ENCODE results near the gene SLC4A3.
A peak's percentile ranks its signal among the peaks of the same experiment; 100 is the strongest.

The SLC4A3 gene

DNA sequence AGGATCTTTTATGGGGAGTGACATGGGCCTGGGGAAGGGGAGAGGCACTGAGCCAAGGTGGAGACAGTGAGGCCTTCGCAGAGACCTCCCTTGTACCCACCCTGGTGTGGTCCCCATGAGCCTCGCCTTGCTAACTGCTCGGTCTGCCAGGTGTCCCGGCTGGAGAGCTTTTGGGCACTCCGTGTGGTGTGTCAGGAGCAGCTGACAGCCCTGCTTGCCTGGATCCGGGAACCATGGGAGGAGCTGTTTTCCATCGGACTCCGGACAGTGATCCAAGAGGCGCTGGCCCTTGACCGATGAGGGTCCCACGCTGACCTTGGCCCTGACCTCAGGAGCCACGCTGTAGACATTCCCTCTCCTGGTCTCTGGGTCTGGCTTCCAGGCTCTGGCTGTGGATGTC lies 11.5 kb upstream of the SLC4A3 start:
- Histone ChIP-seq H3K36me3 (ENCODE audit: control insufficient read depth, insufficient read depth, low read length) (peaks cover 10% of the 10 kb centered on the region), H3K9me3 (ENCODE audit: control insufficient read depth, insufficient read depth, low read length) (no peaks in the 10 kb centered on the region), H3K27me3 (ENCODE audit: control insufficient read depth, insufficient read depth, low read length) (no peaks in the 10 kb centered on the region), H3K4me3 (ENCODE audit: low read depth, low read length) (no peak overlapping the region), H3K9ac (ENCODE audit: low read depth, low read length) (no peak overlapping the region), H3K4me1 (ENCODE audit: control insufficient read depth, insufficient read depth, low read length) (no peaks in the 10 kb centered on the region)

DNA sequence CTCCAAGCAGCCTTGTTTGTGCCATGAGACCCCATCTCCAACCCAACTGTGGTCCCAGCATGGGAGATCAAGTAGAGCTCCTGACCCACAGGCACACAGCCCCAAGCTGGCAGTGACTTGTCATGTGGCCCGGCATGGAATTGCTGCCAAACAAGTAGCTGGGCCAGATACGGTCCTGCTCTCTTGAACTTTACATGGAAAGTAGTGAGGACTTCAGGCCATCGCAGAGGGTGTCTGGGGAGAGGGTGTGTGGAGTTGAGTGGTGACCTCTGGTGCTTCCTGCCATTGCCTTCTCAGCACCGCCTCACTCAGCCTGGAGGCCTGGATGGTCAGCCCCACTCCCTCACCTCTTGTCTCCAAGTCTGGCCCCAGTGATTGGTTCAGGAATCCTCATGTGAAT lies 10.9 kb upstream of the SLC4A3 start:
- Histone ChIP-seq H3K36me3 (ENCODE audit: control insufficient read depth, insufficient read depth, low read length) (peaks cover 10% of the 10 kb centered on the region), H3K4me1 (ENCODE audit: control insufficient read depth, insufficient read depth, low read length) (no peaks in the 10 kb centered on the region)

DNA sequence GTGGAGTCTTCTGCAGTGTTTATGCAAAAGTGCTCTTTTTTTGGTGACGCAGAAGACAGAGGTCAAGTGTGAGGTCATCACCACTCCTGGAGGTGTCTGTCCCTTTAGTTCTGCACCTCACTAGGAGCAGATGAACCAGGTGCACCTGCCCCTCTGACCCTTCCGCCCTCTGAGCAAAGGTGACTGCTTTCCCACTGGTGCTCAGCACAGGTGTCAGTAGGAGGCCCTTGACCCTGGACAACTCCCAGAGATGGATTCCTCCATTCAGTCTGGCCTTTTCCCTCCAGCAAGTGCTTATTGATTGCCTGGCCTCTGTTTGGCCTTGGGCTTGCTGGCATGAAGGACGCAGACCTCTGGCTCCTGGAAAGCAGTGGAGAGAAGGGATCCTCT lies 8.7 kb upstream of the SLC4A3 start:
- no peak overlapping the region for H3K4me3 ChIP-seq (ENCODE audit: low read depth, low read length)
- no peaks in the 10 kb centered on the region for H3K9me3 ChIP-seq (ENCODE audit: control insufficient read depth, insufficient read depth, low read length)
- H3K36me3 ChIP-seq (ENCODE audit: control insufficient read depth, insufficient read depth, low read length), result peaks cover 5% of the 10 kb centered on the region
- no peak overlapping the region for H3K9ac ChIP-seq (ENCODE audit: low read depth, low read length)
- no peaks in the 10 kb centered on the region for H3K4me1 ChIP-seq (ENCODE audit: control insufficient read depth, insufficient read depth, low read length)
- peaks cover 2% of the 10 kb centered on the region for H3K27me3 ChIP-seq (ENCODE audit: control insufficient read depth, insufficient read depth, low read length)

More for the DNA sequence above, 10.9 kb upstream of the SLC4A3 start:
- Histone ChIP-seq H3K9ac (ENCODE audit: low read depth, low read length) (no peak overlapping the region), H3K9me3 (ENCODE audit: control insufficient read depth, insufficient read depth, low read length) (no peaks in the 10 kb centered on the region), H3K4me3 (ENCODE audit: low read depth, low read length) (no peak overlapping the region), H3K27me3 (ENCODE audit: control insufficient read depth, insufficient read depth, low read length) (no peaks in the 10 kb centered on the region)

DNA sequence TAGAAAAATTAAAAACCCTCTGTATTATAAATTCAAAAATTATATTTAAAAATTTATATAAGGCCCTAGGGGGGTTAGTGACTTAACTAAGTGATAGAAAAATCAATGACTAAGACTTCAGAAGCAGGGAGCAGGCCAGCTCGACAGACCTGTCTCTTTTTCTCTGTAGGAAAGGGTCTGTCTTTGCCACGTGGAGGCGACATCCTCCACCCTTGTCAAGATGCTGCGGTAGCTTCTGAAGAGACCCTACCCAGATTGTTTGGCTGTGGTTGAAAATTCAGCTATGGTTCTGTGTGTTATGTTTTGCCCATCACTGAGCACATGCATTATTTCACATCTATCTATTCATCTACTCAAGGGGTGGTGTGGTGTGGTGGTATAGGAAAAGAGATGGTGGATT lies 8.2 kb upstream of the SLC4A3 start:
- Histone ChIP-seq H3K4me3 (ENCODE audit: low read depth, low read length) (no peak overlapping the region), H3K36me3 (ENCODE audit: control insufficient read depth, insufficient read depth, low read length) (peaks cover 5% of the 10 kb centered on the region), H3K9ac (ENCODE audit: low read depth, low read length) (no peak overlapping the region), H3K27me3 (ENCODE audit: control insufficient read depth, insufficient read depth, low read length) (peaks cover 2% of the 10 kb centered on the region), H3K9me3 (ENCODE audit: control insufficient read depth, insufficient read depth, low read length) (no peaks in the 10 kb centered on the region), H3K4me1 (ENCODE audit: control insufficient read depth, insufficient read depth, low read length) (no peaks in the 10 kb centered on the region)

DNA sequence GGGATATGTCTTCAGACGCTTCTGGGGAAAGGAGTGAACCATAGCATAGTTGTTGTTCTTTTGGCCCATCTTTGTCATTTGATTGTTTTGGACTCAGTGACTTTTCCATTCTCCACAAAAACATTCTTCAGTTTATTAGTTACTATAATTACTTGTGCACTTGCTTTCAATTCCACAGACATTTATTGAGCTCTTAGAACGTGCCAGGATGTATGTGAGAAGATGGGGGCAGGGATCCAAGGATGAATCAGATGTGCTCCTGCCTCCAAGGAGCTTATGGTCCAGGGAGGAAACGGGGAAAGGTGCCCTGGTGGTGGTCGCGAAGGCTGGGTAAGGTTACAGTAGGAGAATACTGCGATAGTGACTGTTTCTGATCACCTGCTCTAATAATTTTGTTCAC lies 6.9 kb upstream of the SLC4A3 start:
- Histone ChIP-seq H3K9ac (ENCODE audit: low read depth, low read length) (no peak overlapping the region), H3K4me1 (ENCODE audit: control insufficient read depth, insufficient read depth, low read length) (no peaks in the 10 kb centered on the region), H3K4me3 (ENCODE audit: low read depth, low read length) (no peak overlapping the region), H3K36me3 (ENCODE audit: control insufficient read depth, insufficient read depth, low read length) (no peaks in the 10 kb centered on the region), H3K9me3 (ENCODE audit: control insufficient read depth, insufficient read depth, low read length) (no peaks in the 10 kb centered on the region), H3K27me3 (ENCODE audit: control insufficient read depth, insufficient read depth, low read length) (peaks cover 2% of the 10 kb centered on the region)

DNA sequence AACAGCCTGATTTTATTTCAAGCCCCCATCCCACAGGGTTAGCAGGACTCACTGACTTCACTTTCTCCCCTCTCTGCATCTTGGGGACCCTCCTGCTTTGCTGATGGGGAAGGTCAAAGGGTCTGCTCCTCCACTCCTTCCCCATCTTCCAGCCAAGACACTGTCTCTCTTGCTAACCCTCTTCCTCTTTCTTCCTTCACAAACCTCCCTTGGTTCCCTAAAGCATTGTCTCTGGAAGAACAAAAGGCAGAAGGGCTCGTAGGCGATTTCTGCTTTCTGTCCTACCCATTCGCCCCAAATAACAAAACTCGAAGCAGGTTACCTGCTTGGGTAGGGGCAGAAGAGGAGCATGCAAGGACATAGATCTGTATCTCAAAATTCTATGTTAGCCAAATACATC lies 5.5 kb upstream of the SLC4A3 start:
- H3K9me3 ChIP-seq (ENCODE audit: control insufficient read depth, insufficient read depth, low read length), result no peaks in the 10 kb centered on the region
- H3K4me3 ChIP-seq (ENCODE audit: low read depth, low read length), result no peak overlapping the region
- H3K36me3 ChIP-seq (ENCODE audit: control insufficient read depth, insufficient read depth, low read length), result no peaks in the 10 kb centered on the region
- peaks cover 3% of the 10 kb centered on the region for H3K4me1 ChIP-seq (ENCODE audit: control insufficient read depth, insufficient read depth, low read length)
- H3K9ac ChIP-seq (ENCODE audit: low read depth, low read length), result no peak overlapping the region
- peaks cover 10% of the 10 kb centered on the region for H3K27me3 ChIP-seq (ENCODE audit: control insufficient read depth, insufficient read depth, low read length)

DNA sequence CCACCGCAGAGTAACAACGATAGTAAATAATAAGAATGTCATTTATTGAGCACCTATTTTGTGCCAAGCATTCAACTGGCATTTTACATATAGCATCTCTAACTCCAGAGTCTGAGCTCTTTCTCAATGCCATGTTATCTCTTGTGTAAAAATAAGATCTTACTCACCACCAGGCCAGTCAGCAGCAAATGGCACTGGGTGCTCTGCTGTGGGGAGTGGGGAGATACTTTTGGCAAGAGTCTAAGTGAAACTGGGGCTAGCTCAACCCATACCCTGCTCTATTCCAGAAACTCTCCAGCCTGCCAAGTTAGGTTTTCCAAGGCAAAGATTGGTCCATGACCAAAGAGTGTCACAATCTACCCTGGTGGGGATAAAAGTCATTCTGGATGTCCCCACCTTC lies 5.0 kb upstream of the SLC4A3 start:
- Histone ChIP-seq H3K27me3 (ENCODE audit: control insufficient read depth, insufficient read depth, low read length) (peaks cover 10% of the 10 kb centered on the region), H3K4me1 (ENCODE audit: control insufficient read depth, insufficient read depth, low read length) (peaks cover 3% of the 10 kb centered on the region), H3K4me3 (ENCODE audit: low read depth, low read length) (no peak overlapping the region)

DNA sequence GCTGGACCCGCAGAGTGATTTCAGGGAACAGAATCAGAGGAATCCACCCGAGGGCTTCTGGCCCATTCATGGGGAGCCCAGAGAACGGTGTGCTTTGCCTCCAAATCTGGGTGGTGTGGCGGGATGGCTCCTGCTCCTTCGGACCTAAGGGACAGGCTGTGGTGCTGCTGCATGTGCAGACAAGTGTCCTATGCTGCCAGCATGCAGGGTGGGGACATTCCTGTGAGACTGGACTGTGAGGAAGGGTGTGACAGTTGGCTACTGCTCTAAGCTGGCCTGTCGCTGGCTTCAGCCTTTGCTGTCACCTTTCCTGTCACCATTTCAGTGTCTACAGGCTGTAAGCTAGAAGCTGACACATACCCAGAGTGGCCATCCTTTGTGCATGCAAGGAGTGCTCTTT lies 2.9 kb upstream of the SLC4A3 start:
- Histone ChIP-seq H3K9ac (ENCODE audit: low read depth, low read length) (no peak overlapping the region), H3K36me3 (ENCODE audit: control insufficient read depth, insufficient read depth, low read length) (no peaks in the 10 kb centered on the region), H3K27me3 (ENCODE audit: control insufficient read depth, insufficient read depth, low read length) (peaks cover 10% of the 10 kb centered on the region), H3K9me3 (ENCODE audit: control insufficient read depth, insufficient read depth, low read length) (no peaks in the 10 kb centered on the region), H3K4me3 (ENCODE audit: low read depth, low read length) (no peak overlapping the region), H3K4me1 (ENCODE audit: control insufficient read depth, insufficient read depth, low read length) (peaks cover 3% of the 10 kb centered on the region)

More for the DNA sequence above, 5.0 kb upstream of the SLC4A3 start:
- H3K9me3 ChIP-seq (ENCODE audit: control insufficient read depth, insufficient read depth, low read length), result no peaks in the 10 kb centered on the region
- no peak overlapping the region for H3K9ac ChIP-seq (ENCODE audit: low read depth, low read length)
- H3K36me3 ChIP-seq (ENCODE audit: control insufficient read depth, insufficient read depth, low read length), result no peaks in the 10 kb centered on the region

DNA sequence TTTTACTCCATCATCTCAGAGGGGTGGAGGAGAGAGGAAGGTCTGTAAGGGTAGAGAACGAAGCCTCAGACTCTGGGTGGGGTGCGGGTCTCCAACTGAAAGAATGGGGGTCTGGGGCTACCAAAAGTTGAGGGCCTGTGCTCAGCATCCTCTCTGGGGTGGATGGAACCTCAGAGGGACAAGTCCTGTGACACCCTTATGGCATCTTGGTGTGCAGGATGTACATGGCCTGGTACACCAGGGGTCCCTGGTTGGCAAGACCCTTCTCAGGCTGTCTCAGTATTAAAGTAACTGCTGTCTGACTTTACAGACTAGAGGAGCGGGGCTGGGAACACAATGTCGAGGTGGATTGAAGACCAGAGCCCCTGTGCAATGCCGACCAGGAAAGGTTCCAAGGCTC lies 2.3 kb upstream of the SLC4A3 start:
- peaks cover 3% of the 10 kb centered on the region for H3K4me1 ChIP-seq (ENCODE audit: control insufficient read depth, insufficient read depth, low read length)

DNA sequence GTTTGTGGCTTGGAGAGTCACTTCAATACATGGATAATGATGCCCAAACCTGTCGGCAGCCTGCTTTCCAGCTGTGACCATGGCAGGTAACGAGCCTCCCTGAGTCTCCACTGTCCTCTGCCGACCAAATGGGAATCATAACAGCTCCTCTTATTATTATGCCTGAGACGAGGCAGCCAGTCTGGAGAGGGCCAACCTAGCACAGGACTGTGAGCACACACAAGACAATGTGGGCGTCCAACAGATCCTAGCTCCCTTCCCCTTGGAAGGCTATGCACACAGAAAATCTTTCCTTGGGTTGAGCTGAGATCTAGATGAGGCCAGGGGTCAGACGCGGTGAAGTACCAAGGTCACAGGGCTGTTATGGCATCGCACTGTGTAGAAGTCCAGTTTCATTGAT lies 890 bp upstream of the SLC4A3 start:
- peak overlapping the region; percentile 14 for H3K9ac ChIP-seq (ENCODE audit: low read depth, low read length)
- H3K4me1 ChIP-seq (ENCODE audit: control insufficient read depth, insufficient read depth, low read length), result peaks cover 3% of the 10 kb centered on the region
- no peaks in the 10 kb centered on the region for H3K36me3 ChIP-seq (ENCODE audit: control insufficient read depth, insufficient read depth, low read length)
- no peaks in the 10 kb centered on the region for H3K9me3 ChIP-seq (ENCODE audit: control insufficient read depth, insufficient read depth, low read length)
- peak overlapping the region; percentile 59 for H3K4me3 ChIP-seq (ENCODE audit: low read depth, low read length)
- peaks cover 10% of the 10 kb centered on the region for H3K27me3 ChIP-seq (ENCODE audit: control insufficient read depth, insufficient read depth, low read length)

More for the DNA sequence above, 2.3 kb upstream of the SLC4A3 start:
- no peak overlapping the region for H3K9ac ChIP-seq (ENCODE audit: low read depth, low read length)
- peaks cover 10% of the 10 kb centered on the region for H3K27me3 ChIP-seq (ENCODE audit: control insufficient read depth, insufficient read depth, low read length)
- no peak overlapping the region for H3K4me3 ChIP-seq (ENCODE audit: low read depth, low read length)
- no peaks in the 10 kb centered on the region for H3K9me3 ChIP-seq (ENCODE audit: control insufficient read depth, insufficient read depth, low read length)
- no peaks in the 10 kb centered on the region for H3K36me3 ChIP-seq (ENCODE audit: control insufficient read depth, insufficient read depth, low read length)

DNA sequence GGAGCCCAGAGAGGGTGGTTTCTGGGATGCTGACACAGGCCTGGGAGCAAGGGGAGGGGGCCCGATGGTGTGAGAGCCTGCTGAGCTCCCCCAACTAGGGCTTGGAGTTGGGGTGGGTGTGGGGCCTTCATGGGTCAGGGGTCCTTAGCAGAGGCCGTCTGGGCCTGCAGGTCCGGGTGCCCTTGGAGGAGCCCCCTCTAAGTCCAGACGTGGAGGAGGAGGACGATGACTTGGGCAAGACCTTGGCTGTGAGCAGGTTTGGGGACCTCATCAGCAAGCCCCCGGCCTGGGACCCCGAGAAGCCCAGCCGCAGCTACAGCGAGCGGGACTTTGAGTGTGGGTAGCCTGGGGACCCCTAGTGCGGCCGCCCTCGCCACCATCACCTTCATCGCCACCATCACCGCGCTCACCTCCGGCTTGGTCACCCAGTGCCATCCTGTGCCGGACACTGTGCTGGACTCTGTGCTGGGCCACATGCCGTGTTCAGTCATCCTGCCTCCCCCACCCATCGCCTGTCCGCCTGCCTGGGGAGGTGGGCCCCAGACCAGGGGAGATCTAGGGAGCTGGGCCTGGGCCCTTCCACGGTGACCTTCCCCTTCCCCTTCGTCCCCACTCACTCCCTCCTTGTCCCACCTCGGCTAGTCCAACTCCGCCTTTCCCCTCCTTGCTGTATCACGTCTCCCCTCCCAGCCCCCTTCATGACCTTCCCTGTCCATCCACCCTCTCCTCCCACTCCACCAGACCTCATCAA lies 980 bp downstream of the SLC4A3 start:
- H3K27me3 ChIP-seq (ENCODE audit: control insufficient read depth, insufficient read depth, low read length), result peaks cover 8% of the 10 kb centered on the region
- peaks cover 2% of the 10 kb centered on the region for H3K36me3 ChIP-seq (ENCODE audit: control insufficient read depth, insufficient read depth, low read length)
- no peaks in the 10 kb centered on the region for H3K9me3 ChIP-seq (ENCODE audit: control insufficient read depth, insufficient read depth, low read length)
- H3K4me1 ChIP-seq (ENCODE audit: control insufficient read depth, insufficient read depth, low read length), result peaks cover 3% of the 10 kb centered on the region
- peak overlapping the region; percentile 48 for H3K4me3 ChIP-seq (ENCODE audit: low read depth, low read length)
- H3K9ac ChIP-seq (ENCODE audit: low read depth, low read length), result peak overlapping the region; percentile 54

DNA sequence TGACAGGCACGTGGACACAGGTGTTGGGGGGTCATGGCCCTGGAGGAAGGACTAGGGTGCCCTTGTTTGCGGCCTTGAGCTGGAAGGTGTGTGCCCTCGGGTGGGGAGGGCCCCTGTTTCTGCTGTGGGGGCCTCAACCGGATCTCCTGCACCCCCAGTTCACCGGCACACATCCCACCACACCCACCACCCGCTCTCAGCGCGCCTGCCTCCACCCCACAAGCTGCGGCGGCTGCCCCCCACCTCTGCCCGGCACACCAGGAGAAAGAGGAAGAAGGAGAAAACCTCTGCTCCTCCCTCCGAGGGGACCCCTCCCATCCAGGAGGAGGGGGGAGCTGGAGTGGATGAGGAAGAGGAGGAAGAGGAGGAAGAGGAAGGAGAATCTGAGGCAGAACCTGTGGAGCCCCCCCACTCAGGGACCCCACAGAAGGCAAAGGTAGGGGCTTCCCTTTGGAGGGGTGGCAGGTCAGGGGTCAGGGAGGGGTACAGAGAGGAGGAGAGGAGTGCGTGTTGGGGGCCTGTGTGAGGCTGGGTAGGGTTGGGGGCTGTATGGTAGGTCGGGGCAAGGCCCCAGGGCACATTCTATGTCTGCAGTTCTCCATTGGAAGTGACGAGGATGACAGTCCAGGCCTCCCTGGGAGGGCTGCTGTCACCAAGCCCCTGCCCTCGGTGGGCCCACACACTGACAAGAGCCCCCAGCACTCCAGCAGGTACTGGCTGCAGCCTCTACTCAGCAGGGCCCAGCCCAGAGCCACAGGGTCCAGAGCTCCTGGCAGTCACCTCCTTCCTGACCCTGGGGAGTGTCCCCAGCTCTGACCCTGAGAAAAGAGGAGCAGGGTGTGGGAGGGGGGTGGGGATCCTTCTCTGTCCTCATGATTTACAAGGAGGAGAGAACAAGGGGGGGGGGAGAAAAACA lies 1.8 kb downstream of the SLC4A3 start:
- Histone ChIP-seq H3K9ac (ENCODE audit: low read depth, low read length) (no peak overlapping the region), H3K36me3 (ENCODE audit: control insufficient read depth, insufficient read depth, low read length) (peaks cover 2% of the 10 kb centered on the region), H3K4me1 (ENCODE audit: control insufficient read depth, insufficient read depth, low read length) (peaks cover 3% of the 10 kb centered on the region), H3K4me3 (ENCODE audit: low read depth, low read length) (no peak overlapping the region), H3K9me3 (ENCODE audit: control insufficient read depth, insufficient read depth, low read length) (no peaks in the 10 kb centered on the region), H3K27me3 (ENCODE audit: control insufficient read depth, insufficient read depth, low read length) (peaks cover 8% of the 10 kb centered on the region)

Data from iPS-15b (cell line).